ENCODE data around the gene GLI1. TPM values are rescaled to one million over a fixed set of nuclear protein-coding genes. Genes with fewer than 3 reads are reported as not detected.

GLI1 gene
- total RNA-seq, 2 donors from 2014 or later = 1.2 TPM; not detected in 1

GRCh38 chr12:57430931-57431566, 28.5 kb upstream of the GLI1 start, which contains the start of gene R3HDM2:
Gene R3HDM2, minus strand, starts transcription at chr12:57431043. Its CDS starts 120,615 bp downstream, at chr12:57310428.
- H3K27me3 ChIP-seq = no peaks in the 10 kb centered on the region
- H3K27ac ChIP-seq = peak within 1 kb of the TSS; percentile 85 to 97
- H3K36me3 ChIP-seq = no peaks in the 10 kb centered on the region
- H3K4me3 ChIP-seq = peak within 1 kb of the TSS; percentile 76
- H3K9me3 ChIP-seq = no peaks in the 10 kb centered on the region
- peak in 1 of 2 donors; percentile 15 for TF ChIP-seq CTCF (IDR thresholded peaks at IDR 0.05)
- DNase-seq (ENCODE audit: low spot score) = peak; percentile 93
- H3K4me1 ChIP-seq = peaks cover 0 to 12% of the 10 kb centered on the region in 2 donors

GRCh38 chr12:57431654-57432188, 27.9 kb upstream of the GLI1 start:
- DNase-seq (ENCODE audit: low spot score) = no peak
- peak overlapping the region; percentile 85 to 97 for H3K27ac ChIP-seq
- H3K4me1 ChIP-seq = peaks cover 0 to 12% of the 10 kb centered on the region in 2 donors
- H3K36me3 ChIP-seq = no peaks in the 10 kb centered on the region
- H3K27me3 ChIP-seq = no peaks in the 10 kb centered on the region
- no peaks in the 10 kb centered on the region for H3K9me3 ChIP-seq
- peak overlapping the region in 1 of 2 donors; percentile 76 for H3K4me3 ChIP-seq
- no peak for TF ChIP-seq CTCF (IDR thresholded peaks at IDR 0.05)

- no peaks in the 10 kb centered on the region for H3K9me3 ChIP-seq
- no peak overlapping the region for H3K4me3 ChIP-seq
- no peak for TF ChIP-seq CTCF (IDR thresholded peaks at IDR 0.05)
- H3K27ac ChIP-seq = no peak overlapping the region
- no peaks in the 10 kb centered on the region for H3K27me3 ChIP-seq
- peaks cover 0 to 12% of the 10 kb centered on the region in 2 donors for H3K4me1 ChIP-seq
- H3K36me3 ChIP-seq = no peaks in the 10 kb centered on the region
- no peak for DNase-seq (ENCODE audit: low spot score)
These were observed 26.2 kb upstream of the GLI1 start for GRCh38 chr12:57433370-57433769.

DNA sequence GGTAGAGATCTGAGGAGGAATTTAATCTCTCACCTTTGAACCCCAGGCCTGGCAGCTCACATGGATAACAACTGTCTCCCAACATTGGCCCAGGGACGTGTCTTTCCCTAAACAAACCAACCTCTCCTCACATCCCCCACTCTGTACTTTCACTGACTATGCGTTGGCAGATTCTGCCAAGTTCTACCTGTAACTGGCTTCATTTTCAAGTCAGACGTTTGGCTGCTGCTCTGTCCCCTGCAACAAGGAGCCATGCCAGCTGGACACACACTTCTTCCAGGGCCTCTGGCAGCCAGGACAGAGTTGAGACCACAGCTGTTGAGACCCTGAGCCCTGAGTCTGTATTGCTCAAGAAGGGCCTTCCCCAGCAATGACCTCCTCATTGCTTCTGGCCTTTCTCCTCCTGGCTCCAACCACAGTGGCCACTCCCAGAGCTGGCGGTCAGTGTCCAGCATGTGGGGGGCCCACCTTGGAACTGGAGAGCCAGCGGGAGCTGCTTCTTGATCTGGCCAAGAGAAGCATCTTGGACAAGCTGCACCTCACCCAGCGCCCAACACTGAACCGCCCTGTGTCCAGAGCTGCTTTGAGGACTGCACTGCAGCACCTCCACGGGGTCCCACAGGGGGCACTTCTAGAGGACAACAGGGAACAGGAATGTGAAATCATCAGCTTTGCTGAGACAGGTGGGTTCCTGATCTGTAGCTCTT, 24.9 kb upstream of the GLI1 start, which contains the start of gene INHBC:
Gene INHBC, plus strand, starts transcription at position 268 of the 707 bp plus-strand sequence. Its CDS starts 103 bp downstream, at position 371.
- Histone ChIP-seq H3K27ac (no peak within 1 kb of the TSS), H3K4me3 (no peak within 1 kb of the TSS), H3K4me1 (peaks cover 0 to 4% of the 10 kb centered on the region in 2 donors), H3K9me3 (no peaks in the 10 kb centered on the region), H3K36me3 (no peaks in the 10 kb centered on the region), H3K27me3 (no peaks in the 10 kb centered on the region)
- no peak for DNase-seq (ENCODE audit: low spot score)
- no peak for TF ChIP-seq CTCF (IDR thresholded peaks at IDR 0.05)

DNA sequence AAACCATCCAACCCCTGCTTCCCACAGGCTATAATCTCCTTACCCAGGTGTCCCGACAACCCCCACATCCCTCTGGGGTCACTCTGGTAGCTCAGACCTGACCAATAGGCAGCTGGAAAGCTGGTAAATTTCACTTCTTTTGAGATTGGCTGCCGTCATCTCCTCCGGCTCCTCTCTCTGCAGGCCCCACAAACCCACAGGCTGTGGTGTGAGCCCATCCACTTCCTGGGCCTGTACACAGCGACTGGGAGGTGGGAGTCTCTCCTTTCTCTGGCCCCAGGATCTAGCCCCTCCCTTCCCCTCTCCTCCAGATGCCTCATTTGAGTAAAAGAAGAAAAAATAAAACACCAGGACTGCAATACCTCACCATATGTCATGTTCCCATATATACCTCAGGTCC, 24.3 kb upstream of the GLI1 start:
- Histone ChIP-seq H3K27me3 (no peaks in the 10 kb centered on the region), H3K27ac (no peak overlapping the region), H3K36me3 (no peaks in the 10 kb centered on the region), H3K9me3 (no peaks in the 10 kb centered on the region), H3K4me3 (no peak overlapping the region), H3K4me1 (no peaks in the 10 kb centered on the region)
- DNase-seq (ENCODE audit: low spot score) = no peak
- no peak for TF ChIP-seq CTCF (IDR thresholded peaks at IDR 0.05)

Data from right atrium auricular region (tissue), 2 donors.